ENCODE data around the gene ANAPC1.
A peak's percentile ranks its signal among the peaks of the same experiment; 100 is the strongest.

ANAPC1 gene, protein sequence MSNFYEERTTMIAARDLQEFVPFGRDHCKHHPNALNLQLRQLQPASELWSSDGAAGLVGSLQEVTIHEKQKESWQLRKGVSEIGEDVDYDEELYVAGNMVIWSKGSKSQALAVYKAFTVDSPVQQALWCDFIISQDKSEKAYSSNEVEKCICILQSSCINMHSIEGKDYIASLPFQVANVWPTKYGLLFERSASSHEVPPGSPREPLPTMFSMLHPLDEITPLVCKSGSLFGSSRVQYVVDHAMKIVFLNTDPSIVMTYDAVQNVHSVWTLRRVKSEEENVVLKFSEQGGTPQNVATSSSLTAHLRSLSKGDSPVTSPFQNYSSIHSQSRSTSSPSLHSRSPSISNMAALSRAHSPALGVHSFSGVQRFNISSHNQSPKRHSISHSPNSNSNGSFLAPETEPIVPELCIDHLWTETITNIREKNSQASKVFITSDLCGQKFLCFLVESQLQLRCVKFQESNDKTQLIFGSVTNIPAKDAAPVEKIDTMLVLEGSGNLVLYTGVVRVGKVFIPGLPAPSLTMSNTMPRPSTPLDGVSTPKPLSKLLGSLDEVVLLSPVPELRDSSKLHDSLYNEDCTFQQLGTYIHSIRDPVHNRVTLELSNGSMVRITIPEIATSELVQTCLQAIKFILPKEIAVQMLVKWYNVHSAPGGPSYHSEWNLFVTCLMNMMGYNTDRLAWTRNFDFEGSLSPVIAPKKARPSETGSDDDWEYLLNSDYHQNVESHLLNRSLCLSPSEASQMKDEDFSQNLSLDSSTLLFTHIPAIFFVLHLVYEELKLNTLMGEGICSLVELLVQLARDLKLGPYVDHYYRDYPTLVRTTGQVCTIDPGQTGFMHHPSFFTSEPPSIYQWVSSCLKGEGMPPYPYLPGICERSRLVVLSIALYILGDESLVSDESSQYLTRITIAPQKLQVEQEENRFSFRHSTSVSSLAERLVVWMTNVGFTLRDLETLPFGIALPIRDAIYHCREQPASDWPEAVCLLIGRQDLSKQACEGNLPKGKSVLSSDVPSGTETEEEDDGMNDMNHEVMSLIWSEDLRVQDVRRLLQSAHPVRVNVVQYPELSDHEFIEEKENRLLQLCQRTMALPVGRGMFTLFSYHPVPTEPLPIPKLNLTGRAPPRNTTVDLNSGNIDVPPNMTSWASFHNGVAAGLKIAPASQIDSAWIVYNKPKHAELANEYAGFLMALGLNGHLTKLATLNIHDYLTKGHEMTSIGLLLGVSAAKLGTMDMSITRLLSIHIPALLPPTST (N-terminal part only)

GRCh38 chr2:111883661-111884591 is at the start of gene ANAPC1:
Gene ANAPC1, minus strand, starts transcription at chr2:111884193. Its CDS starts 3,368 bp downstream, at chr2:111880825.
- TF ChIP-seq, protein P1, sequence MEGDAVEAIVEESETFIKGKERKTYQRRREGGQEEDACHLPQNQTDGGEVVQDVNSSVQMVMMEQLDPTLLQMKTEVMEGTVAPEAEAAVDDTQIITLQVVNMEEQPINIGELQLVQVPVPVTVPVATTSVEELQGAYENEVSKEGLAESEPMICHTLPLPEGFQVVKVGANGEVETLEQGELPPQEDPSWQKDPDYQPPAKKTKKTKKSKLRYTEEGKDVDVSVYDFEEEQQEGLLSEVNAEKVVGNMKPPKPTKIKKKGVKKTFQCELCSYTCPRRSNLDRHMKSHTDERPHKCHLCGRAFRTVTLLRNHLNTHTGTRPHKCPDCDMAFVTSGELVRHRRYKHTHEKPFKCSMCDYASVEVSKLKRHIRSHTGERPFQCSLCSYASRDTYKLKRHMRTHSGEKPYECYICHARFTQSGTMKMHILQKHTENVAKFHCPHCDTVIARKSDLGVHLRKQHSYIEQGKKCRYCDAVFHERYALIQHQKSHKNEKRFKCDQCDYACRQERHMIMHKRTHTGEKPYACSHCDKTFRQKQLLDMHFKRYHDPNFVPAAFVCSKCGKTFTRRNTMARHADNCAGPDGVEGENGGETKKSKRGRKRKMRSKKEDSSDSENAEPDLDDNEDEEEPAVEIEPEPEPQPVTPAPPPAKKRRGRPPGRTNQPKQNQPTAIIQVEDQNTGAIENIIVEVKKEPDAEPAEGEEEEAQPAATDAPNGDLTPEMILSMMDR (IDR thresholded peaks at IDR 0.05): no peak
- Mint-ChIP-seq H3K27ac (peak within 1 kb of the TSS; percentile 98), H3K4me3 (peak within 1 kb of the TSS; percentile 99), H3K9me3 (no peaks in the 10 kb centered on the region), H3K27me3 (ENCODE audit: low read depth, poor library complexity) (no peaks in the 10 kb centered on the region), H3K36me3 (ENCODE audit: low read depth) (peaks cover 6% of the 10 kb centered on the region), H3K4me1 (peaks cover 20% of the 10 kb centered on the region)
- DNase-seq: peak; percentile 88

DNA sequence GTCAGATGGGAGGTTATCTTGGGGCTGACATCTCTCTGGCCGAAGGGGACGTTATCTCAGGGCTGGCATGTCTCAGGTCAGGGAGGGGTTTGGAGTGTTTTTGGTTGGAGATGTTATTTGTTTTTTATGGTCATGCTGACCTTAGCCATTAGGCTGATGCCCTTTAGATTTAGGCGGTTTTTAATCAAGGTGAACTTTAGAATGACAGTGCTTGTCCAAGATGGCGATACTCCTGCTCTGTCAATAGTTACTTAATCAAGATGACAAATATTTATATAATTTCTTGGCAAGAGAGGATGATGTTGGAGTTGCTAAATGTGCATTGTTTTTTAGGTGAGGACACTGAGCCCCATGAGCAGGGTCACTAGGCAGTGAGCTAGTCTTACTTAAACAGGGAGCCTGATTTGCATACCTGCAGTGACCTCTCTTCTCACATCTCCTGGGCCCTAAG is 48.9 kb upstream of the ANAPC1 start:
- DNase-seq: no peak
- Mint-ChIP-seq H3K27me3 (ENCODE audit: low read depth, poor library complexity) (no peaks in the 10 kb centered on the region), H3K36me3 (ENCODE audit: low read depth) (peaks cover 45% of the 10 kb centered on the region), H3K9me3 (peaks cover 17% of the 10 kb centered on the region), H3K27ac (no peak overlapping the region), H3K4me1 (no peaks in the 10 kb centered on the region), H3K4me3 (no peak overlapping the region)
- TF ChIP-seq, protein P1 (IDR thresholded peaks at IDR 0.05): no peak

DNA sequence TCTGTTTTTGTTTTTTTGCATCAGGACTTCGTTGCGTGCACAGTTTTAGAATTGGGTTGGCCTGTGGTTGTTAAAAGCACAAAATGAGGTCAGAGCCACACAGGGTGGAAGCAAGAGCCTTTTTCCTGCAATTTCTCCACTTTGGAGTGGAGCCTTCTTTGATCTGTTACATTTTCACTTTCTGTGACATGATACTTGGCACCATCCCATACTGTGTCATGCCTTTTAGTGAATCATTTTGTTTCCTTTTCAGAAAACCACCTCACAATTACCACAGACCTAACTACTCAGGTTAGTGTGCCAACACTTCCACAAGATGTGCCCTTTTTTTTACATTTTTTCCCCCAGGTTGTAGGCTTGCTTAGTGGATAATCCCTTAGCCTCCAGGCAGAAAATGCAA is 46.9 kb upstream of the ANAPC1 start:
- TF ChIP-seq, protein P1 (IDR thresholded peaks at IDR 0.05): no peak
- H3K4me3 Mint-ChIP-seq: no peak overlapping the region
- peak overlapping the region; percentile 49 for H3K27ac Mint-ChIP-seq
- H3K4me1 Mint-ChIP-seq: peaks cover 8% of the 10 kb centered on the region
- H3K36me3 Mint-ChIP-seq (ENCODE audit: low read depth): peaks cover 45% of the 10 kb centered on the region
- peaks cover 17% of the 10 kb centered on the region for H3K9me3 Mint-ChIP-seq
- no peak for DNase-seq
- no peaks in the 10 kb centered on the region for H3K27me3 Mint-ChIP-seq (ENCODE audit: low read depth, poor library complexity)

- Mint-ChIP-seq H3K4me3 (no peak overlapping the region), H3K27me3 (ENCODE audit: low read depth, poor library complexity) (no peaks in the 10 kb centered on the region), H3K9me3 (peaks cover 17% of the 10 kb centered on the region), H3K4me1 (peaks cover 8% of the 10 kb centered on the region), H3K36me3 (ENCODE audit: low read depth) (peaks cover 45% of the 10 kb centered on the region), H3K27ac (peak overlapping the region; percentile 49)
- DNase-seq: no peak
- TF ChIP-seq, protein P1 (IDR thresholded peaks at IDR 0.05): no peak
These were observed 46.4 kb upstream of the ANAPC1 start for GRCh38 chr2:111930409-111930808.

- Mint-ChIP-seq H3K4me1 (peaks cover 13% of the 10 kb centered on the region), H3K27me3 (ENCODE audit: low read depth, poor library complexity) (peaks cover 4% of the 10 kb centered on the region), H3K36me3 (ENCODE audit: low read depth) (peaks cover 25% of the 10 kb centered on the region), H3K27ac (no peak overlapping the region), H3K4me3 (no peak overlapping the region), H3K9me3 (peaks cover 5% of the 10 kb centered on the region)
- DNase-seq: no peak
- TF ChIP-seq, protein P1 (IDR thresholded peaks at IDR 0.05): no peak
These were observed 43.7 kb upstream of the ANAPC1 start for GRCh38 chr2:111927723-111928122.

All from nephron progenitor cell (in vitro differentiated cells).